Testis (tissue), 3 donors: ENCODE measurements around the gene OSCP1. TPM values are rescaled to one million over a fixed set of nuclear protein-coding genes. Genes with fewer than 3 reads are reported as not detected.

ENCODE experiments used
- DNase-seq: peaks from one replicate; pipeline ENCODE4 v3.0.0-alpha.2; 2019
- H3K27ac ChIP-seq, 2 donors: fragments of 200-600 bp; sonication (generic); one replicate each; pipeline ENCODE4 v1.5.1; 2019
- H3K27me3 ChIP-seq: fragments of 200-600 bp; sonication (generic); one replicate; pipeline ENCODE4 v1.5.1; 2019
- H3K36me3 ChIP-seq: fragments of 200-600 bp; sonication (generic); one replicate; pipeline ENCODE4 v1.5.1; 2017; ENCODE audit warnings: low read depth; ENCODE audit errors: missing control alignments
- H3K4me1 ChIP-seq: fragments of 200-600 bp; sonication (generic); one replicate; pipeline ENCODE4 v1.5.1; 2019
- H3K4me3 ChIP-seq, 2 donors: fragments of 200-600 bp; sonication (generic); one replicate each; pipeline ENCODE4 v1.5.1; 2017 to 2019
- H3K9me3 ChIP-seq: fragments of 200-600 bp; sonication (generic); one replicate; pipeline ENCODE4 v1.5.1; 2017
- CTCF ChIP-seq, 3 experiments: fragments of 450-650 bp in 2 of 3; fragments of 200-600 bp in 1 of 3; sonication (generic) in 1 of 3; IDR thresholded peaks; one replicate each; pipeline ENCODE4 v1.5.1; 2016 to 2019; ENCODE audit warnings: antibody characterized with exemption in 3 of 3, mild to moderate bottlenecking in 2 of 3, moderate library complexity in 1 of 3
- POLR2A ChIP-seq: fragments of 450-650 bp; IDR thresholded peaks from one replicate; pipeline ENCODE4 v1.6.1; 2017; ENCODE audit warnings: antibody characterized with exemption, mild to moderate bottlenecking, moderate library complexity
- WGBS, 2 donors: methylation state at CpG; one replicate each; pipeline ENCODE4 v1.1.5; 2018; 5-methylcytosine and 5-hydroxymethylcytosine counted together
- intact Hi-C: fragments of 100-400 bp; cut with DNase I; formaldehyde crosslinking; loops from one replicate; pipeline ENCODE4 v1.15.1; 2023; ENCODE audit warnings: low total_unique reads
- polyA plus RNA-seq: library from polyadenylated mRNA; stranded (reverse); fragments of 350-450 nt; fragmentation: Illumina TruSeq; extraction: RNeasy Lipid Tissue Mini Kit (QIAGEN cat#74804); gene quantifications from one replicate; pipeline ENCODE4 v1.2.3, GENCODE V29; 2014; ENCODE audit warnings: low read depth, low replicate concordance; ENCODE audit not compliant: insufficient read depth
- total RNA-seq, 2 donors: library from RNA; depleted of rRNA; stranded (reverse); fragments of >200 nt; gene quantifications; one replicate each; pipeline ENCODE4 v1.2.3, GENCODE V29; 2016

The OSCP1 gene
- total and polyA plus RNA-seq, 3 donors from 2014 or later: 50.7 to 199 (median 72.1) TPM

- peak; percentile 93 for DNase-seq
- 2 to 3% methylated on average over 12 to 14 of the region's 14 CpGs for WGBS, 2 donors
- H3K4me1 ChIP-seq: peaks cover 72% of the 10 kb centered on the region
These were observed 63.7 kb downstream of the OSCP1 start for GRCh38 chr1:36386265-36387140.

GRCh38 chr1:36385410-36386264, 64.6 kb downstream of the OSCP1 start, which contains the start of gene STK40:
Gene STK40, minus strand, starts transcription at chr1:36385924. Its CDS starts 24,592 bp downstream, at chr1:36361332.
- peak; percentile 92 for TF ChIP-seq POLR2A
- no peak for TF ChIP-seq CTCF (IDR thresholded peaks at IDR 0.05)
- H3K9me3 ChIP-seq: no peaks in the 10 kb centered on the region
- intact Hi-C loops: no loop called here
- peaks cover 79% of the 10 kb centered on the region for H3K4me1 ChIP-seq
- no peaks in the 10 kb centered on the region for H3K27me3 ChIP-seq
- peak within 1 kb of the TSS; percentile 92 to 97 for H3K27ac ChIP-seq
- H3K4me3 ChIP-seq: peak within 1 kb of the TSS; percentile 96 to 99
- H3K36me3 ChIP-seq: no peaks in the 10 kb centered on the region
- WGBS, 2 donors: 1% methylated on average over 77 of the region's 82 CpGs; no CpG with 5 or more reads in 1 of the 2 donors
- DNase-seq: peak; percentile 99

More at GRCh38 chr1:36386265-36387140, 63.7 kb downstream of the OSCP1 start:
- no peaks in the 10 kb centered on the region for H3K36me3 ChIP-seq
- peak; percentile 37 for TF ChIP-seq POLR2A
- no peak for TF ChIP-seq CTCF (IDR thresholded peaks at IDR 0.05)
- no peaks in the 10 kb centered on the region for H3K27me3 ChIP-seq
- H3K4me3 ChIP-seq: peak overlapping the region; percentile 96 to 99
- H3K27ac ChIP-seq: peak overlapping the region; percentile 92 to 97
- intact Hi-C loops: no loop called here
- H3K9me3 ChIP-seq: no peaks in the 10 kb centered on the region

DNA sequence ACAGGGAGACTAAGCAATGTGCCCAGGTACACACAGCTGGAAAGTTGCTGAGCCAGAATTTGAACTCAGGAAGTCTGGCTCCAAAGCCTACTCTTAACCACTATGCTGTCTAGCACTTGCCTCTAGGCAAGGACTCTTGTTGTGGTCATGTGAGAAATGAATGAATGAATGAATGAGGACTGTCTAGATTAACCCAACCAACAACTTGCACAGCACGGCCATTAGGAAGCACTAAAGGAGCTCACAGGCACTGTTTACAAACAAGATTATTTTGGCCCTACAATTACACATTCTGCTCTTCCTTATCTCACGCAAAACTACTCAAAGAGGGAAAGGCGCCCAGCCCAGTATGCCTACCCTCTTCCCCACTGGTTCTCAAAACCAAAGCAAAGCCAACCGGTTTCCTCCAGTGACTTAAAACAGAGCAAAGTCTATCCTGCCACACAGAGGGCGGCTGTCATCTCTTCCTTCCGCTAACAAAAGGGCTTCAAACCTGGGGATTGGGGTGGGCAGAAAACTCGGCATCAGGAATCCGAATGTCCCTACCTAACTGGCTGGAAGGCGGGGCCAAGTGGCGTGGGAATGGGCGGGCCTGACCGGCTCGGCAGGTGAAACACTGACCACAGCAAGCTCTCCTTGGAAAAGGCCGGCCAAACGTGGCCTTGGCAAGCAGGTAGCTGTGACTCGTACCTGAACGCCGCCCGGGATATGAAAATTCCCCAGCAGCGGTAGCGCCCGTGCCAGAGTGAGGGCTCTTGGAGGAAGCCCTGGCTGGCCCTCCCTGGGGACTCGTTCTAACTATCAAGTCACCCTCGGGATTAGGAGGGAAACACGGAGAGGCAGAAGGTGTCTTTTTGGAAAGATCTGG, 65.5 kb downstream of the OSCP1 start:
- intact Hi-C loops: no loop called here
- H3K27me3 ChIP-seq: no peaks in the 10 kb centered on the region
- H3K27ac ChIP-seq: peak overlapping the region; percentile 92 to 97
- no peaks in the 10 kb centered on the region for H3K9me3 ChIP-seq
- DNase-seq: peak; percentile 84
- WGBS, 2 donors: 0 to 2% methylated on average over 16 to 25 of the region's 25 CpGs
- peak overlapping the region; percentile 96 to 99 for H3K4me3 ChIP-seq
- no peaks in the 10 kb centered on the region for H3K36me3 ChIP-seq
- TF ChIP-seq POLR2A (no peak), CTCF (IDR thresholded peaks at IDR 0.05) (no peak)
- H3K4me1 ChIP-seq: peaks cover 79% of the 10 kb centered on the region

DNA sequence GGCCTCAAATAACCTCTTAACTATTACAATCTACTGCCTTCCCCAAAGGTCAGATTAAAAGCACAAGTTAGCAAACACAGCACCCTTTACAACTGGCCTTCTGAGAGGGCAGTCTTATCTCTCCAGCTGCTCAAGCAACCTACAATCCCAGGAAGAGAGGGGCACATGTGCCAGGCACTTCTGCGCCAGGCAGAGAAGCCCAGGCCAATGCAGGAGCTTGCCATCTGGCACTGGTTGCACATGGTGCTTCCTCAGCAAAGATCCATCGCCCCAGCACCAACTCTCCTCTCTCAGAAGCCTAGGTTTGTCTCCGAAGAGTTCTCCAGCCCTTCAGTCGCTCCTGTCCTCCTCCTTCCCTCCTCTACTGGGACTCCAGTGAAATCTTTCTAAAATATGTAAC, 67.0 kb downstream of the OSCP1 start:
- 54 to 64% methylated on average over 4 of the region's 4 CpGs for WGBS, 2 donors
- Histone ChIP-seq H3K9me3 (no peaks in the 10 kb centered on the region), H3K27me3 (no peaks in the 10 kb centered on the region), H3K4me3 (no peak overlapping the region), H3K4me1 (peaks cover 79% of the 10 kb centered on the region), H3K36me3 (no peaks in the 10 kb centered on the region), H3K27ac (peak overlapping the region; percentile 92 to 97)
- intact Hi-C loops: no loop called here
- no peak for TF ChIP-seq CTCF (IDR thresholded peaks at IDR 0.05)
- TF ChIP-seq POLR2A: no peak
- DNase-seq: peak; percentile 42
